GM10248 (cell line): ENCODE results near the gene DSCAML1.
A peak's percentile ranks its signal among the peaks of the same experiment; 100 is the strongest.
"Not testable (repeated sequence)": the region's sequence is repeated elsewhere in the genome, so short reads cannot be mapped to it uniquely, and the experiment has no call there.

ENCODE experiments used
- CTCF ChIA-PET: fragments of 300-600 bp; sonication (Branson Sonifier 250); formaldehyde crosslinking; extraction: SDS; loops from one replicate; lab custom pipeline; 2021; ENCODE audit warnings: antibody characterized with exemption; lab: Yijun Ruan, JAX
- POLR2A ChIA-PET: fragments of 350-650 bp; sonication (Branson Sonifier 250); formaldehyde crosslinking; extraction: SDS; loops from one replicate; lab custom pipeline; 2020; ENCODE audit warnings: antibody characterized with exemption; lab: Yijun Ruan, JAX
- DNase-seq: peaks from one replicate; pipeline ENCODE4 v3.0.0; 2012; ENCODE audit errors: extremely low spot score
- CTCF ChIP-seq: IDR thresholded peaks from 2 replicates; pipeline ENCODE4 v1.5.1; 2012; ENCODE audit warnings: mild to moderate bottlenecking, low read depth; ENCODE audit errors: extremely low read depth, missing control alignments, control extremely low read depth

The DSCAML1 gene

GRCh38 chr11:117816846-117817367 lies 19.9 kb upstream of the DSCAML1 start:
- CTCF ChIA-PET, result interaction anchor here (0.7 to 15.1 kb wide), 25 partner anchors 7 to 391 kb away, joined by 3 to 344 read pairs (median 5); partner anchors contain the start of genes DSCAML1 and FXYD2
- POLR2A ChIA-PET, result interaction anchor here (0.6 to 1.2 kb wide), 2 partner anchors 9 to 683 kb away, joined by 3 to 5 read pairs; no protein-coding TSS in a partner anchor
- TF ChIP-seq CTCF, result no peak
- peak; percentile 35 for DNase-seq

GRCh38 chr11:117816151-117816741 lies 19.2 kb upstream of the DSCAML1 start:
- DNase-seq, result no peak
- no peak for TF ChIP-seq CTCF
- CTCF ChIA-PET, result interaction anchor here (0.7 to 15.1 kb wide), 15 partner anchors 8 to 390 kb away, joined by 3 to 344 read pairs (median 9); partner anchors contain the start of genes DSCAML1 and FXYD2
- POLR2A ChIA-PET, result interaction anchor here (1.2 to 1.6 kb wide), 2 partner anchors 8 to 170 kb away, joined by 4 to 5 read pairs; partner anchors contain the start of gene IL10RA

- POLR2A ChIA-PET, result interaction anchor here (0.6 to 1.6 kb wide), 2 partner anchors 159 to 171 kb away, joined by 4 to 5 read pairs; partner anchors contain the start of gene IL10RA
- CTCF ChIA-PET, result interaction anchor here (0.9 to 15.1 kb wide), 10 partner anchors 9 to 389 kb away, joined by 3 to 344 read pairs (median 44); partner anchors contain the start of genes DSCAML1 and FXYD2
- DNase-seq, result peak; percentile 83
- TF ChIP-seq CTCF, result no peak
These were observed 18.3 kb upstream of the DSCAML1 start for GRCh38 chr11:117815262-117815803.

GRCh38 chr11:117814766-117815261 lies 17.8 kb upstream of the DSCAML1 start:
- POLR2A ChIA-PET, result interaction anchor here (0.5 to 1.6 kb wide), 3 partner anchors 160 to 234 kb away, joined by 4 to 5 read pairs (median 4); partner anchors contain the start of gene IL10RA
- CTCF ChIA-PET, result interaction anchor here (0.9 to 15.1 kb wide), 10 partner anchors 9 to 389 kb away, joined by 3 to 344 read pairs (median 44); partner anchors contain the start of genes DSCAML1 and FXYD2
- TF ChIP-seq CTCF, result no peak
- peak; percentile 73 for DNase-seq

GRCh38 chr11:117814204-117814765 lies 17.3 kb upstream of the DSCAML1 start:
- no peak for TF ChIP-seq CTCF
- CTCF ChIA-PET, result interaction anchor here (1.5 to 15.1 kb wide), 7 partner anchors 10 to 388 kb away, joined by 3 to 344 read pairs (median 78); partner anchors contain the start of genes DSCAML1 and FXYD2
- no peak for DNase-seq
- POLR2A ChIA-PET, result interaction anchor here (0.5 to 1.6 kb wide), 2 partner anchors 172 to 235 kb away, joined by 4 read pairs; partner anchors contain the start of gene IL10RA

GRCh38 chr11:117810056-117810451 lies 13.0 kb upstream of the DSCAML1 start:
- CTCF ChIA-PET, result interaction anchor here (1.1 to 14.4 kb wide), 7 partner anchors 12 to 391 kb away, joined by 3 to 344 read pairs (median 35); partner anchors contain the start of gene FXYD2
- DNase-seq, POLR2A ChIA-PET: not testable (repeated sequence)
